Aorta (tissue), 5 donors: ENCODE results near the gene LRRC1. TPM values are rescaled to one million over a fixed set of nuclear protein-coding genes. Genes with fewer than 3 reads are reported as not detected.

Source experiments
- ATAC-seq: fragments of 200-7000 bp; cut with Tn5 transposase; one replicate; pipeline ENCODE4 v1.9.1; 2022; ENCODE audit warnings: moderate library complexity; ENCODE audit not compliant: low FRiP score
- DNase-seq, 2 donors: peaks; one replicate each; pipeline ENCODE4 v3.0.0-alpha.2; 2020
- H3K27ac ChIP-seq, 2 donors: one replicate each; pipeline ENCODE4 v1.5.1; 2013; ENCODE audit warnings: low read length in 2 of 2, mild to moderate bottlenecking in 2 of 2, moderate library complexity in 2 of 2, control low read depth in 1 of 2, inconsistent platforms in 1 of 2, low read depth in 1 of 2
- H3K27me3 ChIP-seq, 2 donors: one replicate each; pipeline ENCODE4 v1.6.1; 2013; ENCODE audit warnings: control low read depth in 1 of 2, low read length in 1 of 2, mild to moderate bottlenecking in 1 of 2, moderate library complexity in 1 of 2; ENCODE audit not compliant: insufficient read depth in 2 of 2, control insufficient read depth in 1 of 2
- H3K36me3 ChIP-seq, 2 donors: one replicate each; pipeline ENCODE4 v1.6.1; 2013; ENCODE audit warnings: control low read depth in 1 of 2, low read length in 1 of 2, mild to moderate bottlenecking in 1 of 2; ENCODE audit not compliant: insufficient read depth in 2 of 2, control insufficient read depth in 1 of 2
- H3K4me1 ChIP-seq, 2 donors: one replicate each; pipeline ENCODE4 v1.6.1; 2013; ENCODE audit warnings: low read length in 2 of 2, control low read depth in 1 of 2, mild to moderate bottlenecking in 1 of 2, moderate library complexity in 1 of 2; ENCODE audit not compliant: insufficient read depth in 2 of 2, control insufficient read depth in 1 of 2
- H3K4me3 ChIP-seq, 2 donors: one replicate each; pipeline ENCODE4 v1.5.1; 2013; ENCODE audit warnings: low read length in 2 of 2, control low read depth in 1 of 2, mild to moderate bottlenecking in 1 of 2
- H3K9me3 ChIP-seq: one replicate; pipeline ENCODE4 v1.6.1; 2013; ENCODE audit warnings: mild to moderate bottlenecking, low read length; ENCODE audit not compliant: control insufficient read depth
- WGBS, 2 donors: extraction: QIAGEN DNeasy Blood & Tissue Kit; methylation state at CpG; one replicate each; pipeline ENCODE4 v1.1.7; 2013; 5-methylcytosine and 5-hydroxymethylcytosine counted together
- intact Hi-C, 2 donors: fragments of 100-400 bp; cut with DNase I; formaldehyde crosslinking; loops; one replicate each; pipeline versions ENCODE4 v1.14.2 to v1.15.0; 2022
- polyA plus RNA-seq, 2 donors: library from polyadenylated mRNA; stranded (reverse); fragments of 200-250 nt; gene quantifications; one replicate each; pipeline ENCODE4 v1.2.3, GENCODE V29; 2013
- total RNA-seq, 2 donors: library from RNA; stranded (reverse); fragmentation: NEBNext Ultra II Directional; extraction: Animal tissue kit (Norgen Biotek cat#: 25700); gene quantifications; one replicate each; pipeline ENCODE4 v1.2.1, GENCODE V29; 2021
- donor health status: healthy with polysubstance abuse.
- donor health status: Bipolar disorder and iron deficiency.
- donor health status: DM: no; HTN: no; CAD: no.
- donor health status: DM: no; HTN: no; CAD: no.
- donor health status: DM: yes; HTN: yes; CAD: no.

LRRC1 gene
- total and polyA plus RNA-seq, 4 donors, result 5.5 to 25.4 (median 15.8) TPM

- Histone ChIP-seq H3K4me1 (no peaks in the 10 kb centered on the region), H3K9me3 (no peaks in the 10 kb centered on the region), H3K36me3 (peaks cover 0 to 6% of the 10 kb centered on the region in 2 donors), H3K27me3 (no peaks in the 10 kb centered on the region), H3K4me3 (no peak overlapping the region), H3K27ac (no peak overlapping the region)
- intact Hi-C loops, result no loop called here
- ATAC-seq, result no peak
- DNase-seq, result no peak
- WGBS, 2 donors, result 87 to 94% methylated on average over 3 of the region's 3 CpGs
These were observed 111.3 kb downstream of the LRRC1 start for GRCh38 chr6:53906103-53906502.

- ATAC-seq (peak; percentile 81), DNase-seq (peak in 1 of 2 donors; percentile 53)
- peaks cover 0 to 6% of the 10 kb centered on the region in 2 donors for H3K36me3 ChIP-seq
- H3K9me3 ChIP-seq, result no peaks in the 10 kb centered on the region
- H3K27me3 ChIP-seq, result no peaks in the 10 kb centered on the region
- H3K4me1 ChIP-seq, result no peaks in the 10 kb centered on the region
- no peak overlapping the region for H3K4me3 ChIP-seq
- intact Hi-C loops, result no loop called here
- H3K27ac ChIP-seq, result no peak overlapping the region
- 63 to 64% methylated on average over 3 of the region's 3 CpGs for WGBS, 2 donors
These were observed 112.0 kb downstream of the LRRC1 start for GRCh38 chr6:53906842-53907241.

GRCh38 chr6:53910834-53911233, 116.0 kb downstream of the LRRC1 start:
- intact Hi-C loops, result no loop called here
- H3K4me3 ChIP-seq, result no peak overlapping the region
- ATAC-seq, result no peak
- no peaks in the 10 kb centered on the region for H3K4me1 ChIP-seq
- H3K36me3 ChIP-seq, result peaks cover 0 to 7% of the 10 kb centered on the region in 2 donors
- no peaks in the 10 kb centered on the region for H3K9me3 ChIP-seq
- no peak for DNase-seq
- H3K27me3 ChIP-seq, result no peaks in the 10 kb centered on the region
- no peak overlapping the region for H3K27ac ChIP-seq
- 86 to 90% methylated on average over 4 of the region's 4 CpGs for WGBS, 2 donors

- ATAC-seq (no peak), DNase-seq (no peak)
- Histone ChIP-seq H3K36me3 (peaks cover 4 to 9% of the 10 kb centered on the region in 2 donors), H3K27me3 (no peaks in the 10 kb centered on the region), H3K4me3 (no peak overlapping the region), H3K4me1 (no peaks in the 10 kb centered on the region), H3K9me3 (no peaks in the 10 kb centered on the region), H3K27ac (no peak overlapping the region)
- WGBS, 2 donors, result 88 to 97% methylated on average over 1 of the region's 1 CpG
- intact Hi-C loops, result no loop called here
These were observed 117.9 kb downstream of the LRRC1 start for GRCh38 chr6:53912661-53913060.

- H3K9me3 ChIP-seq, result no peaks in the 10 kb centered on the region
- H3K4me1 ChIP-seq, result no peaks in the 10 kb centered on the region
- no peak overlapping the region for H3K4me3 ChIP-seq
- WGBS, 2 donors, result 95 to 97% methylated on average over 1 of the region's 1 CpG
- intact Hi-C loops, result no loop called here
- H3K36me3 ChIP-seq, result peaks cover 4 to 9% of the 10 kb centered on the region in 2 donors
- ATAC-seq (no peak), DNase-seq (no peak)
- no peaks in the 10 kb centered on the region for H3K27me3 ChIP-seq
- H3K27ac ChIP-seq, result no peak overlapping the region
These were observed 118.5 kb downstream of the LRRC1 start for GRCh38 chr6:53913286-53913685.

- DNase-seq, result no peak
- no peak overlapping the region for H3K27ac ChIP-seq
- no peak for ATAC-seq
- H3K9me3 ChIP-seq, result no peaks in the 10 kb centered on the region
- H3K4me1 ChIP-seq, result no peaks in the 10 kb centered on the region
- H3K27me3 ChIP-seq, result no peaks in the 10 kb centered on the region
- no peak overlapping the region for H3K4me3 ChIP-seq
- WGBS, 2 donors, result 90 to 91% methylated on average over 5 of the region's 5 CpGs
- H3K36me3 ChIP-seq, result peaks cover 4 to 11% of the 10 kb centered on the region in 2 donors
- intact Hi-C loops, result no loop called here
These were observed 120.4 kb downstream of the LRRC1 start for GRCh38 chr6:53915026-53915691.

- intact Hi-C loops, result no loop called here
These were observed 122.1 kb downstream of the LRRC1 start for GRCh38 chr6:53916804-53917463.

GRCh38 chr6:53917464-53917842, 122.6 kb downstream of the LRRC1 start:
- 9 to 13% methylated on average over 1 of the region's 1 CpG for WGBS, 2 donors
- Histone ChIP-seq H3K27me3 (no peaks in the 10 kb centered on the region), H3K27ac (no peak overlapping the region), H3K36me3 (peaks cover 4 to 11% of the 10 kb centered on the region in 2 donors), H3K4me1 (no peaks in the 10 kb centered on the region), H3K4me3 (no peak overlapping the region), H3K9me3 (no peaks in the 10 kb centered on the region)
- intact Hi-C loops, result no loop called here
- DNase-seq, result no peak
- no peak for ATAC-seq

More at GRCh38 chr6:53916804-53917463, 122.1 kb downstream of the LRRC1 start:
- Histone ChIP-seq H3K9me3 (no peaks in the 10 kb centered on the region), H3K4me3 (no peak overlapping the region), H3K36me3 (peaks cover 4 to 11% of the 10 kb centered on the region in 2 donors), H3K27ac (no peak overlapping the region), H3K4me1 (no peaks in the 10 kb centered on the region), H3K27me3 (no peaks in the 10 kb centered on the region)
- no peak for DNase-seq
- 80 to 82% methylated on average over 3 of the region's 3 CpGs for WGBS, 2 donors
- ATAC-seq, result no peak
